Kidney (tissue), 14 donors: ENCODE measurements around the gene SUPV3L1. TPM values are rescaled to one million over a fixed set of nuclear protein-coding genes. Genes with fewer than 3 reads are reported as not detected.

Experiments used
- DNase-seq, 5 donors: peaks; one replicate each; pipeline ENCODE4 v3.0.0-alpha.2; 2013 to 2020
- FAIRE-seq: peaks from 2 replicates; lab custom pipeline; 2012; peaks lifted over from hg19 to GRCh38; lab: Jason Lieb, UNC
- H3K27ac ChIP-seq, 2 donors: one replicate each; pipeline ENCODE4 v1.7.0; 2013; ENCODE audit warnings: low read depth in 2 of 2, low read length in 2 of 2, inconsistent platforms in 1 of 2
- H3K27me3 ChIP-seq: one replicate; pipeline ENCODE4 v1.7.1; 2013; ENCODE audit warnings: low read length, inconsistent platforms; ENCODE audit not compliant: control insufficient read depth, insufficient read depth
- H3K36me3 ChIP-seq, 3 donors: one replicate each; pipeline versions ENCODE4 v1.7.0 to v1.7.1; 2013; ENCODE audit warnings: low read length in 3 of 3, control low read depth in 1 of 3, inconsistent platforms in 1 of 3; ENCODE audit not compliant: insufficient read depth in 3 of 3, control insufficient read depth in 2 of 3
- H3K4me1 ChIP-seq, 3 donors: one replicate each; pipeline versions ENCODE4 v1.7.0 to v1.7.1; 2013; ENCODE audit warnings: low read length in 3 of 3, inconsistent platforms in 1 of 3, low read depth in 1 of 3; ENCODE audit not compliant: control insufficient read depth in 2 of 3, insufficient read depth in 2 of 3
- H3K4me3 ChIP-seq, 3 donors: one replicate each; pipeline versions ENCODE4 v1.7.0 to v1.8.1; 2013; ENCODE audit warnings: low read length in 3 of 3, control low read depth in 1 of 3, inconsistent platforms in 1 of 3
- H3K9ac ChIP-seq, 3 donors: one replicate each; pipeline versions ENCODE4 v1.7.0 to v1.7.1; 2013; ENCODE audit warnings: low read length in 3 of 3, control low read depth in 1 of 3, inconsistent platforms in 1 of 3
- H3K9me3 ChIP-seq, 3 donors: one replicate each; pipeline versions ENCODE4 v1.7.0 to v1.7.1; 2013; ENCODE audit warnings: low read length in 3 of 3, control low read depth in 1 of 3, inconsistent platforms in 1 of 3; ENCODE audit not compliant: control insufficient read depth in 2 of 3, insufficient read depth in 1 of 3
- CTCF ChIP-seq: IDR thresholded peaks from 3 replicates; pipeline ENCODE4 v1.5.1; 2012; ENCODE audit warnings: mild to moderate bottlenecking, moderate library complexity, borderline replicate concordance; ENCODE audit not compliant: insufficient read depth; ENCODE audit errors: extremely low read depth
- intact Hi-C: fragments of 100-400 bp; cut with DNase I; formaldehyde crosslinking; loops from one replicate; pipeline ENCODE4 v1.11.1; 2022
- polyA plus RNA-seq: library from polyadenylated mRNA; stranded (reverse); fragments of 350-450 nt; fragmentation: Illumina TruSeq; extraction: RNeasy Lipid Tissue Mini Kit (QIAGEN cat#74804); gene quantifications from one replicate; pipeline ENCODE4 v1.2.3, GENCODE V29; 2014; ENCODE audit warnings: low read depth, low replicate concordance; ENCODE audit not compliant: insufficient read depth
- total RNA-seq: library from RNA; stranded (reverse); fragmentation: NEBNext Ultra II Directional; extraction: Animal tissue kit (Norgen Biotek cat#: 25700); gene quantifications from one replicate; pipeline ENCODE4 v1.2.1, GENCODE V29; 2021
- donor health status: control.
- donor health status: control.
- donor health status: control.
- donor health status: control.
- donor health status: control.
- donor health status: DM: yes; HTN: yes; CAD: no.
- donor health status: Normal renal cell carcinoma (clear cell type).

Gene SUPV3L1
- total and polyA plus RNA-seq, 2 donors from 2014 or later = 25.1 to 48.3 TPM

- Histone ChIP-seq H3K9ac (no peak overlapping the region), H3K27me3 (no peaks in the 10 kb centered on the region), H3K4me3 (peak overlapping the region in 1 of 3 donors; percentile 19), H3K27ac (peak overlapping the region in 1 of 2 donors; percentile 1), H3K36me3 (no peaks in the 10 kb centered on the region), H3K9me3 (peaks cover 0 to 6% (median 0%) of the 10 kb centered on the region in 3 donors), H3K4me1 (peaks cover 0 to 11% (median 3%) of the 10 kb centered on the region in 3 donors)
- DNase-seq (peak in 2 of 5 donors; percentile 28 to 29), FAIRE-seq (no peak)
- TF ChIP-seq CTCF = no peak
- intact Hi-C loops = no loop called here
Observed at GRCh38 chr10:69215405-69216171, 35.6 kb downstream of the SUPV3L1 start.

- Histone ChIP-seq H3K27ac (peak overlapping the region; percentile 53 to 75), H3K4me1 (peaks cover 0 to 15% (median 6%) of the 10 kb centered on the region in 3 donors), H3K9ac (no peak overlapping the region), H3K4me3 (no peak overlapping the region), H3K9me3 (peaks cover 0 to 6% (median 0%) of the 10 kb centered on the region in 3 donors), H3K36me3 (no peaks in the 10 kb centered on the region), H3K27me3 (no peaks in the 10 kb centered on the region)
- DNase-seq (no peak), FAIRE-seq (no peak)
- intact Hi-C loops = no loop called here
- no peak for TF ChIP-seq CTCF
Observed at GRCh38 chr10:69216577-69217118, 36.6 kb downstream of the SUPV3L1 start.

- no peaks in the 10 kb centered on the region for H3K36me3 ChIP-seq
- H3K27ac ChIP-seq = peak overlapping the region; percentile 53 to 75
- peaks cover 0 to 6% (median 0%) of the 10 kb centered on the region in 3 donors for H3K9me3 ChIP-seq
- H3K27me3 ChIP-seq = no peaks in the 10 kb centered on the region
- TF ChIP-seq CTCF = no peak
- intact Hi-C loops = no loop called here
- no peak overlapping the region for H3K4me3 ChIP-seq
- H3K9ac ChIP-seq = no peak overlapping the region
- H3K4me1 ChIP-seq = peaks cover 0 to 21% (median 6%) of the 10 kb centered on the region in 3 donors
- FAIRE-seq = peak; percentile 52
- DNase-seq = peak in 1 of 5 donors; percentile 30
Observed at GRCh38 chr10:69217119-69217754, 37.2 kb downstream of the SUPV3L1 start.
